Breast epithelium (tissue), 3 donors: ENCODE measurements around the gene RPP25.

ENCODE experiments used
- CTCF ChIP-seq, 3 donors: fragments of 450-650 bp; IDR thresholded peaks; one replicate each; pipeline ENCODE4 v1.5.1; 2016 to 2017; ENCODE audit warnings: antibody characterized with exemption in 3 of 3, mild to moderate bottlenecking in 3 of 3, moderate library complexity in 3 of 3
- POLR2A ChIP-seq: fragments of 450-650 bp; IDR thresholded peaks from one replicate; pipeline ENCODE4 v1.6.1; 2016; ENCODE audit warnings: antibody characterized with exemption, mild to moderate bottlenecking, moderate library complexity
- POLR2AphosphoS5 ChIP-seq, 3 donors: sonication (generic); formaldehyde crosslinking; IDR thresholded peaks; one replicate each; pipeline ENCODE4 v1.6.1; 2017; ENCODE audit warnings: antibody characterized with exemption in 3 of 3

GRCh38 chr15:74920456-74920855, 36.1 kb downstream of the RPP25 start:
- TF ChIP-seq CTCF (IDR thresholded peaks at IDR 0.05) (no peak), POLR2A (no peak), POLR2AphosphoS5 (IDR thresholded peaks at IDR 0.05) (no peak)
